GM23338 (cell line): ENCODE data around the gene ZZZ3.

Source experiments
- CREB1 ChIP-seq: fragments of 250-450 bp; sonication (Bioruptor Pico); IDR thresholded peaks from 2 replicates; pipeline ENCODE4 v1.5.0; 2020; ENCODE audit warnings: low read depth, mild to moderate bottlenecking, moderate library complexity
- CTCF ChIP-seq, 2 experiments: fragments of 200-600 bp in 1 of 2; sonication (generic) in 1 of 2; conservative IDR thresholded peaks; 2 replicates each; pipeline versions ENCODE4 v1.5.1 to v1.6.1; 2016 to 2017; ENCODE audit warnings: antibody characterized with exemption in 2 of 2, low read depth in 2 of 2, mild to moderate bottlenecking in 2 of 2, moderate library complexity in 1 of 2
- EZH2 ChIP-seq: fragments of 200-600 bp; sonication (generic); IDR thresholded peaks from one replicate; pipeline ENCODE4 v1.8.0; 2017; ENCODE audit warnings: antibody characterized with exemption, mild to moderate bottlenecking, low read depth; ENCODE audit not compliant: unreplicated experiment
- JUNB ChIP-seq: IDR thresholded peaks from one replicate; pipeline ENCODE4 v1.6.1; 2016; ENCODE audit warnings: antibody characterized with exemption; ENCODE audit not compliant: unreplicated experiment
- POLR2AphosphoS5 ChIP-seq: IDR thresholded peaks from 2 replicates; pipeline ENCODE4 v1.6.1; 2016; ENCODE audit warnings: antibody characterized with exemption, low read depth
- TF ChIP-seq, protein P1 (sequence below): IDR thresholded peaks from one replicate; pipeline ENCODE4 v1.6.1; 2018; ENCODE audit warnings: antibody characterized with exemption; ENCODE audit not compliant: unreplicated experiment

- TF ChIP-seq CTCF (conservative IDR thresholded peaks at IDR 0.05; ENCODE audit: low read depth in 2 of 2): no peak
- TF ChIP-seq POLR2AphosphoS5: no peak
- TF ChIP-seq EZH2: no peak
- TF ChIP-seq JUNB: no peak
- TF ChIP-seq CREB1: no peak
- TF ChIP-seq, protein P1, sequence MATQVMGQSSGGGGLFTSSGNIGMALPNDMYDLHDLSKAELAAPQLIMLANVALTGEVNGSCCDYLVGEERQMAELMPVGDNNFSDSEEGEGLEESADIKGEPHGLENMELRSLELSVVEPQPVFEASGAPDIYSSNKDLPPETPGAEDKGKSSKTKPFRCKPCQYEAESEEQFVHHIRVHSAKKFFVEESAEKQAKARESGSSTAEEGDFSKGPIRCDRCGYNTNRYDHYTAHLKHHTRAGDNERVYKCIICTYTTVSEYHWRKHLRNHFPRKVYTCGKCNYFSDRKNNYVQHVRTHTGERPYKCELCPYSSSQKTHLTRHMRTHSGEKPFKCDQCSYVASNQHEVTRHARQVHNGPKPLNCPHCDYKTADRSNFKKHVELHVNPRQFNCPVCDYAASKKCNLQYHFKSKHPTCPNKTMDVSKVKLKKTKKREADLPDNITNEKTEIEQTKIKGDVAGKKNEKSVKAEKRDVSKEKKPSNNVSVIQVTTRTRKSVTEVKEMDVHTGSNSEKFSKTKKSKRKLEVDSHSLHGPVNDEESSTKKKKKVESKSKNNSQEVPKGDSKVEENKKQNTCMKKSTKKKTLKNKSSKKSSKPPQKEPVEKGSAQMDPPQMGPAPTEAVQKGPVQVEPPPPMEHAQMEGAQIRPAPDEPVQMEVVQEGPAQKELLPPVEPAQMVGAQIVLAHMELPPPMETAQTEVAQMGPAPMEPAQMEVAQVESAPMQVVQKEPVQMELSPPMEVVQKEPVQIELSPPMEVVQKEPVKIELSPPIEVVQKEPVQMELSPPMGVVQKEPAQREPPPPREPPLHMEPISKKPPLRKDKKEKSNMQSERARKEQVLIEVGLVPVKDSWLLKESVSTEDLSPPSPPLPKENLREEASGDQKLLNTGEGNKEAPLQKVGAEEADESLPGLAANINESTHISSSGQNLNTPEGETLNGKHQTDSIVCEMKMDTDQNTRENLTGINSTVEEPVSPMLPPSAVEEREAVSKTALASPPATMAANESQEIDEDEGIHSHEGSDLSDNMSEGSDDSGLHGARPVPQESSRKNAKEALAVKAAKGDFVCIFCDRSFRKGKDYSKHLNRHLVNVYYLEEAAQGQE: no peak
Measured at GRCh38 chr1:77664939-77665516, 17.4 kb downstream of the ZZZ3 start.
